Left ventricle myocardium superior (tissue), 1 donor: ENCODE measurements around the gene EIF3CL. TPM values are rescaled to one million over a fixed set of nuclear protein-coding genes. Genes with fewer than 3 reads are reported as not detected.
"Not testable (repeated sequence)": the region's sequence is repeated elsewhere in the genome, so short reads cannot be mapped to it uniquely, and the experiment has no call there.

Experiments
- ATAC-seq: fragments of 200-7000 bp; cut with Tn5 transposase; one replicate; pipeline ENCODE4 v1.9.1; 2020; ENCODE audit warnings: mild to moderate bottlenecking, moderate library complexity
- DNase-seq: peaks from one replicate; pipeline ENCODE4 v3.0.0-alpha.2; 2020
- intact Hi-C: fragments of 100-400 bp; cut with micrococcal nuclease; formaldehyde crosslinking; loops from one replicate; pipeline ENCODE4 v1.11.0; 2022
- microRNA-seq: library from miRNA; unstranded; fragments of <30 nt; microRNA quantifications from one replicate; pipeline ENCODE4 v1.2.0, GENCODE V29; 2020; ENCODE audit warnings: borderline number of aligned reads
- total RNA-seq: library from RNA; stranded (reverse); fragmentation: NEBNext Ultra II Directional; extraction: Animal tissue kit (Norgen Biotek cat#: 25700); gene quantifications from one replicate; pipeline ENCODE4 v1.2.1, GENCODE V29; 2021
- donor health status: DM: no; HTN: yes; CAD: no; lungs with severe emphysema.

The EIF3CL gene
- total RNA-seq, 1 donor from 2014 or later: 28.2 TPM

DNA sequence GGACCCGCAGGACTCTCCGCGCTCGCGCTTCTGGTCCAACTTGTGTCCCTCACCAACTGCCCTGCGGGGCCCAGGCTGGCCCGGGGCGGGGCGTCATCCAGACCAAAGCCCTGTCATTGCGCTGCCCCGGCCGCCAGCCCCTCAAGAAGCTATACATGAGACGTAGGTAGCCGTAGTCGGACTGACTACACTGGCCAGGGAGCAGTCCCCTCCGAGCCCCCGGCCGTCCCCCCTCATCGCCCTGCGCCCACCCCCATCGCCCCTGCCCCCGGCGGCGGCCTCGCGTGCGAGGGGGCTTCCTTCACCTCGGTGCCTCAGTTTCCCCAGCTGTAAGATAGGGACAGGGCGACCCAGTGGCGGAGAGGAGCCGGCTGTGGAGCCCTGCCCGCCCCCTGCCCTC is 35.7 kb downstream of the EIF3CL start:
- intact Hi-C loops: not testable (repeated sequence)

DNA sequence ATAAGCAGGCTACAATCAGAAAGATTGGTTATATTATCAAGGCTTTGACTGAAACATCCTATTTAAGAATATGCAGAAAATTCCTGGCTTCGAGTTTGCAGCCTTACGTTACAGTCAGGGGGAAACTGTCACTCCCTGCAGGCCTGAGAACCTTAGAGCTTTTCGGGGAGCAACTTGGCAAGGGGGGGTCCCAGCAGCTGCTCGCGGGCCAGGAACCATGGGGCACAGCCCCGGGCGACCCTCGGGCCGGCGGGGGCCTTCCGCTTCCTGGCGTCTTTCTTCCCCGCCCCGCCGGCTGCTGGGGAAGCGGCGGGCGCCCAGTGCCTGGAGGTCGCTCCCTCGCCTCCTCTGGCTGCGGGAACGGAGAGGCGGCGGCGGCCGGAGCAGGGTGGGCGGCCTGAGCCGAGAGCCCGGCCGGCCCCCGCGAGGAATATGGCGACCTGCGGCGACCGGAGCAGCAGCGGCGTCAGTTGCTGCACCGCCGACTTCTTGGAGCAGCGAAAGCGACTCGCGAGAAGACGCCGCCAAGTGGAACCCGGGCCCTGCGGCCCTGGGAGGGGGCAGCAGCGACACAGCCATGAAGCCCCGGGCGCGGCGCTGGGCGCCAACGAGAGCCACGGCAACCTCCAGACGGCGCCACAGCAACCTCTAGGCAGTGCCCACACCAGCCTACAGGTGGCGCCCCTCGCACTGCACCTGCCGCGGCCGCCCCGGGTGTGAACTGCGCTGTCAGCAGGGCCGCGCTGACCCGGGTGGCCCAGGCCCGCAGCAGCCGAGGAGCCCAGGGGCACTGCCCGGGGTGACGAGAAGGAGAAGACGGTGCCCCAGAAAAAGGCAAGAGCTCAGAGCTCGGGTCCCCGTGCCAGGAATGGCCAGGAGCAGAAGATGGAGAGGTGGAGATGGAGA is 39.1 kb downstream of the EIF3CL start:
- peak; percentile 25 for DNase-seq
- peak; percentile 99 for ATAC-seq
- intact Hi-C loops: not testable (repeated sequence)

More for the DNA sequence above, 35.7 kb downstream of the EIF3CL start:
- not testable (repeated sequence) for DNase-seq, ATAC-seq

DNA sequence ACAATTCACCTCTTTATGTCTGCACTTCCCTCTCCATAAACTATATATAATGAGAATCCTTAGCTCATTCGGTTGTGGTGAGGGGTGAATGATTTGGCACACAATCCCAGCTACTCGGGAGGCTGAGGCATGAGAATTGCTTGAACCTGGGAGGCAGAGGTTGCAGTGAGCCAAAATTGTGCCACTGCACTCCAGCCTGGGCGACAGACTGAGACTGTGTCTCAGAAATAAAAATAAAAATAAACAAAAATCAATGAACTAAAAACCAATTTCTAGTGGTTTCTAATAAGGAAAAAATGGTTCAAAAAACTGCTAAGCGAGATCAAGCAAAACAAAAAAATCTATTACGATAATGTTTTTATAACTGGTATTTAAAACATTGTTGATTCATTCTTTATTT is 40.2 kb downstream of the EIF3CL start, which contains the start of gene NPIPB6:
TSS of gene NPIPB6 (minus strand) at position 101 of the 400 bp plus-strand sequence. CDS start 686 bp downstream, outside the sequence.
- ATAC-seq, intact Hi-C loops, DNase-seq: not testable (repeated sequence)

DNA sequence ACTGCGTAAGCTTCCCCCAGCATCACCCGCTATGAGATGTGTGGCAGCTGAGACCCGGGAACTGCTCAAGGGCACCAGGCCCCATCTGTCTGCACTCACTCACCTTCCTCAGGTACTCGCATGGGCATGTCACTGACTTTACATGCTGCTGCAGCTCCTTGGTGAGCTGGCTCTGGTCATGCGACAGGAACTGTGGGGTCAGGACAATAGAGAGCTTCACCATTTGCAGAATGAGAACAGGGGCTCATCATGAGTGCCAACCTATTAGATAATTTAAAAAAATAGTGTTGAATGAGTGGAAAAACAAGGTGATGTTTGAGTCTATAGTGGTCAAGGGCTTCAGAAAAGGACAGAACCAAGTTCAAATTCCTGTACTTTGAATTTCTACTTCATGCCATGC is 41.0 kb downstream of the EIF3CL start:
- ATAC-seq, intact Hi-C loops, DNase-seq: not testable (repeated sequence)

DNA sequence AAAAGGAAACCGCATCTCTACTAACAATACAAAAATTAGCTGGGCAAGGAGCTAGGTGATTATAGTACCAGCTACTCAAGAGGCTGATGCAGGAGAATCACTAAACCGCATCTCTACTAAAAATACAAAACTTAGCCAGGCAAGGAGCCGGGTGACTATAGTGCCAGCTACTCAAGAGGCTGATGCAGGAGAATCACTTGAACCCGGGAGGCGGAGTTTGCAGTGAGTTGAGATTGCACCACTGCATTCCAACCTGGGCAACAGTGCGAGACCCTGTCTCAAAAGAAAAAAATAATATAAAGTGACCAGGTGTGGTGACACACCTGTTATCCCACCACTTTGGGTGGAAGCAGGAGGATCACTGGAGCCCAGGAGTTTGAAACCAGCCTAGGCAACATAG is 65.4 kb downstream of the EIF3CL start:
- intact Hi-C loops, DNase-seq, ATAC-seq: not testable (repeated sequence)

DNA sequence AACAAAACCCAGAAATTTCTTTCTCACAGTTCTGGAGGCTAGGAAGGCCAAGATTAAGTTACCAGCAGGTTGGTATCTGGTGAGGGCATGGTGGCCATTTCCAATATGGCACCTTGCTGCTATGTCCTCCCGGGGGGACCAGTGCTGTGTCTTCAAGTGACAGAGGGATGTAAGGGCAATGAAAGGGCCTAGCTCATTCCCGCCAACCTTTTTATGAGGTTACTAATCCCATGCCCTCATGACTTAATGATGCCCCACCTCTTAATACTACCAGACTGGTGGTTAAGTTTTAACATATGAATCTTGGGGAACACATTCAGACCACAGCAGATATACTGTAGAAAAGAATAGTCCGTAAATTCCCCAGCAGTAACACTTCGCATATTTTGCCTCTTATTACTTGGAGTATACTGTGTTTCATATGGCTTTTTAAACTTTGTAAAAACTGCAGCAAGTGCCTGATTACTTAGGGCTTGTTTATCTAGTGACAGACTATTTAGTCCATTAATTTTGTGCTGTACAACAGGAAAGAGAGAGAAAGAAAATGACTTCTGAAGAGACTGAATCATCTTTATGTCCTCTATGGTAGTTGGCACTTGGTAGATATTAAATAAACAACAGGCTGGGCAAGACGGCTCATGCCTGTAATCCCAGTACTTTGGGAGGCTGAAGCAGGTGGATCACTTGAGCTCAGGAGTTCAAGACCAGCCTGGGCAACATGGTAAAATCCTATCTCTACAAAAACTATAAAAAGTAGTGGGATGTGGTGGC is 66.5 kb downstream of the EIF3CL start:
- DNase-seq, intact Hi-C loops, ATAC-seq: not testable (repeated sequence)

DNA sequence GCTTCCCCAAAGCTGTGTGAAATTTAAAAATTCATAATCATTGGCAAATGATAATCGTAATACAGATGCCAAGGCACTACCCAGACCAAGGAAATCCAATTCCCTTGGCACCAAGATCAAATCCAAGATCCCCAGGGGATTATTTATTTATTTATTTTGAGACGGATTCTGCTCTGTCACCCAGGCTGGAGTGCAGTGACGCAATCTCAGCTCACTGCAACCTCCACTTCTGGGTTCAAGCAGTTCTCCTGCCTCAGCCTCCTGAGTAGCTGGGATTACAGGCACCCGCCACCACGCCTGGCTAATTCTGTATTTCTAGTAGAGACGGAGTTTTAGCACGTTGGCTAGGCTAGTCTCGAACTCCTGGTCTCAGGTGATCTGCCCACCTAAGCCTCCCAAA is 68.0 kb downstream of the EIF3CL start:
- ATAC-seq, intact Hi-C loops, DNase-seq: not testable (repeated sequence)

DNA sequence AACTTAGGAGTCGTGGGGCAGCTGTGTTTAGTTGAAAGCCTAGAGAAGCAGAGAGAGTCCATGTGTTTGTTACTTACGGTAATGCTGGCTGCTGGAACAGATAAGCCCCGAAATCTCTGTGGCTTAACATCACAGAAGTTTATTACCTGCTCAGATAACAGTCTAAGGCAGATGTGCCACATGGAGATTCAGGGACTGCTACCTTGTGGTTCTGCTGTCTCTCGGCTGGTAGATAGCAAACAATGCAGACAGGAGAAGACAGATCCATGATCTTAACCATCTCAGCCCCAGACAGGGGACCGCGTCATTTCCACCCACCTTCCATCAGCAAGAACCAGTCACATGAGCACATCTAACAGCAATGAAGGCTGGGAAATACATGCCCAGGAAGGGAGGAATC is 71.0 kb downstream of the EIF3CL start:
- ATAC-seq, intact Hi-C loops, DNase-seq: not testable (repeated sequence)

DNA sequence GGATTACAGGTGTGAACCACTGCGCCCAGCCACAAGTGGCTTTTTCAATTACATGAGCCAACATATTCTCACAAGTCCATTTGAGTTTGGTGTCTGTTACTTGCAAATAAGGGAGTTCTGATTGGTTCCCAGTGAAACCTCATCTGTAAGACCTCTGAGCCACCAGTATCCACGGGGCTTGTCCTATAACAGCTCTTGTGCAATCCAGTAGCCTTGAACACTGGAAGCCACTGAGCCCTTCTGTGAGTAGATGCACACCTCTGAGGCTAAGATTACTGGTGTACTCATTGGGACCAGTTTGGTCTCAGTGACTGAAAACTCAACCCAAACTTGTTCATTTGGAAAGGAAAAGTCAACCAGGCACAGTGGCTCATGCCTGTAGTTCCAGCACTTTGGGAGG is 72.7 kb downstream of the EIF3CL start:
- ATAC-seq, DNase-seq, intact Hi-C loops: not testable (repeated sequence)

DNA sequence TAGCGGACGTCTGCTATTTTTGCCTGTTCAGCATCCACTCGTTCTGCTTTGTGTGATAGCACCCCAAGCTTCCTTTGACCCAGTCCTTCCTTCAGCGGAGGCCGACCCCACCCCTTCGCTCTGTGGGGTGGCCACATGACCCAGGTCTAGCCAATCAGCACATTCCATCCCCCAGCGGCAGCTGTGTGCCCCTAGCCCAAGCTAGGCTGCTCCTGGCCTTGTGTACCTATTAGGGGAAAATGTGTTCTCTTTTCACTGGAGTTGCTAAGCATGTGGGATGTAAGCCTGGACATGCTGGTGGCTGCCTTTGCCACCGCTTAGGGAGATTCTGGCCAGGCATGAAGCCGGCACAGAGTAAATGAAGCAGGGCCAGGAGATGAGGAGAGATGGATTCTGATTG is 73.4 kb downstream of the EIF3CL start:
- intact Hi-C loops, DNase-seq, ATAC-seq: not testable (repeated sequence)

Small RNAs within 50 kb of the gene (microRNA-seq; reads per million reads assigned to microRNA genes)
- not detected for gene MIR6862-1

Other genes with a start within 250 kb of the EIF3CL start
- gene XPO6, start 191.9 kb downstream of the EIF3CL start, total RNA-seq: 25.7 TPM
- gene SBK1, start 111.3 kb downstream of the EIF3CL start, total RNA-seq: 2.8 TPM
- gene NPIPB6, start 40.3 kb downstream of the EIF3CL start, total RNA-seq: 0.40 TPM
- not detected for gene NPIPB7, start 68.5 kb upstream of the EIF3CL start, total RNA-seq
- gene CLN3, start 88.2 kb upstream of the EIF3CL start, total RNA-seq: 13.4 TPM
- gene APOBR, start 90.8 kb upstream of the EIF3CL start, total RNA-seq: 0.47 TPM
- gene IL27, start 103.0 kb upstream of the EIF3CL start, total RNA-seq: not detected
- 37.2 TPM for gene NUPR1, start 135.1 kb upstream of the EIF3CL start, total RNA-seq
- gene SGF29, start 150.1 kb upstream of the EIF3CL start, total RNA-seq: 20.4 TPM
- gene SULT1A2, start 193.2 kb upstream of the EIF3CL start, total RNA-seq: 1.1 TPM
- gene SULT1A1, start 206.2 kb upstream of the EIF3CL start, total RNA-seq: 15.5 TPM
- gene NPIPB8, start 234.2 kb upstream of the EIF3CL start, total RNA-seq: not detected